Trophoblast cell (in vitro differentiated cells and primary cell): ENCODE data around the gene ZNF865.

Source experiments
- DNase-seq, 2 donors: peaks; one replicate each; pipeline ENCODE4 v3.0.0-alpha.2; 2016
- H2AFZ ChIP-seq: 2 replicates; pipeline ENCODE4 v1.6.1; 2013; ENCODE audit warnings: low read length, moderate library complexity, mild to moderate bottlenecking; ENCODE audit not compliant: insufficient read depth, poor library complexity
- H2AK5ac ChIP-seq: 2 replicates; pipeline ENCODE4 v1.6.1; 2013; ENCODE audit warnings: mild to moderate bottlenecking, low read length
- H2BK120ac ChIP-seq: 2 replicates; pipeline ENCODE4 v1.6.1; 2013; ENCODE audit warnings: low read length, mild to moderate bottlenecking, moderate library complexity; ENCODE audit not compliant: insufficient read depth, poor library complexity
- H2BK12ac ChIP-seq: 2 replicates; pipeline ENCODE4 v1.6.1; 2013; ENCODE audit warnings: mild to moderate bottlenecking, low read length, moderate library complexity
- H2BK5ac ChIP-seq: 2 replicates; pipeline ENCODE4 v1.6.1; 2013; ENCODE audit warnings: low read length, low read depth, moderate library complexity, mild to moderate bottlenecking; ENCODE audit not compliant: poor library complexity
- H3K14ac ChIP-seq: 2 replicates; pipeline ENCODE4 v1.6.1; 2013; ENCODE audit warnings: mild to moderate bottlenecking, low read length
- H3K18ac ChIP-seq: 2 replicates; pipeline ENCODE4 v1.6.1; 2013; ENCODE audit warnings: mild to moderate bottlenecking, low read length
- H3K23ac ChIP-seq: 2 replicates; pipeline ENCODE4 v1.6.1; 2013; ENCODE audit warnings: low read length
- H3K27ac ChIP-seq: 2 replicates; pipeline ENCODE4 v1.5.1; 2013; ENCODE audit warnings: low read depth, mild to moderate bottlenecking, inconsistent platforms, low read length, moderate library complexity
- H3K27me3 ChIP-seq: 2 replicates; pipeline ENCODE4 v1.6.1; 2013; ENCODE audit warnings: inconsistent platforms, mild to moderate bottlenecking, low read length, moderate library complexity; ENCODE audit not compliant: insufficient read depth
- H3K36me3 ChIP-seq, 2 experiments: 1 replicate in 1 of 2; 2 replicates in 1 of 2; pipeline ENCODE4 v1.6.1; 2013; ENCODE audit warnings: low read length in 2 of 2, mild to moderate bottlenecking in 2 of 2, moderate library complexity in 1 of 2; ENCODE audit not compliant: insufficient read depth in 2 of 2, control insufficient read depth in 1 of 2
- H3K4ac ChIP-seq: 2 replicates; pipeline ENCODE4 v1.6.1; 2013; ENCODE audit warnings: low read depth, mild to moderate bottlenecking, low read length, moderate library complexity
- H3K4me1 ChIP-seq, 2 experiments: 1 replicate in 1 of 2; 2 replicates in 1 of 2; pipeline ENCODE4 v1.6.1; 2013; ENCODE audit warnings: low read length in 2 of 2, mild to moderate bottlenecking in 2 of 2, moderate library complexity in 1 of 2; ENCODE audit not compliant: insufficient read depth in 2 of 2, control insufficient read depth in 1 of 2
- H3K4me2 ChIP-seq: 2 replicates; pipeline ENCODE4 v1.6.1; 2013; ENCODE audit warnings: inconsistent platforms, mild to moderate bottlenecking, low read length, moderate library complexity
- H3K4me3 ChIP-seq: 2 replicates; pipeline ENCODE4 v1.5.1; 2013; ENCODE audit warnings: mild to moderate bottlenecking, low read depth, low read length, inconsistent platforms
- H3K79me1 ChIP-seq: one replicate; pipeline ENCODE4 v1.6.1; 2013; ENCODE audit warnings: low read length
- H3K79me2 ChIP-seq: 2 replicates; pipeline ENCODE4 v1.6.1; 2013; ENCODE audit warnings: low read length, mild to moderate bottlenecking; ENCODE audit not compliant: control insufficient read depth, insufficient read depth, poor library complexity
- H3K9ac ChIP-seq: 2 replicates; pipeline ENCODE4 v1.6.1; 2013; ENCODE audit warnings: mild to moderate bottlenecking, low read length
- H3K9me3 ChIP-seq: 2 replicates; pipeline ENCODE4 v1.6.1; 2013; ENCODE audit warnings: low read depth, mild to moderate bottlenecking, control low read depth, inconsistent platforms, low read length; ENCODE audit not compliant: insufficient read depth
- H4K12ac ChIP-seq: 2 replicates; pipeline ENCODE4 v1.6.1; 2013; ENCODE audit warnings: low read depth, mild to moderate bottlenecking, low read length, moderate library complexity
- H4K8ac ChIP-seq: 2 replicates; pipeline ENCODE4 v1.6.1; 2013; ENCODE audit warnings: low read depth, mild to moderate bottlenecking, low read length, moderate library complexity
- H4K91ac ChIP-seq: one replicate; pipeline ENCODE4 v1.6.1; 2013; ENCODE audit warnings: low read depth, mild to moderate bottlenecking, low read length, moderate library complexity
- WGBS: extraction: QIAGEN DNeasy Blood & Tissue Kit; methylation state at CpG from one replicate; pipeline ENCODE4 v1.1.7; 2013; ENCODE audit warnings: missing lambda C conversion rate; ENCODE audit not compliant: insufficient read length, insufficient coverage; ENCODE audit errors: extremely low coverage; 5-methylcytosine and 5-hydroxymethylcytosine counted together

The ZNF865 gene

GRCh38 chr19:55588738-55589137 lies 16.7 kb upstream of the ZNF865 start:
- whole genome bisulfite sequencing = no CpG with 5 or more reads among the region's 8 CpGs
- H3K36me3 ChIP-seq = peaks cover 17 to 20% of the 10 kb centered on the region in 2 experiments
- no peak overlapping the region for H4K91ac ChIP-seq
- H3K18ac ChIP-seq = no peak overlapping the region
- no peak overlapping the region for H3K4ac ChIP-seq
- no peak overlapping the region for H2AK5ac ChIP-seq
- no peak overlapping the region for H3K14ac ChIP-seq
- no peak overlapping the region for H2BK5ac ChIP-seq
- H3K9ac ChIP-seq = no peak overlapping the region
- H3K79me1 ChIP-seq = peaks cover 12% of the 10 kb centered on the region
- no peaks in the 10 kb centered on the region for H3K9me3 ChIP-seq
- peaks cover 8 to 13% of the 10 kb centered on the region in 2 experiments for H3K4me1 ChIP-seq
- no peaks in the 10 kb centered on the region for H3K27me3 ChIP-seq
- no peak overlapping the region for H2BK120ac ChIP-seq
- no peak overlapping the region for H3K4me3 ChIP-seq
- H3K79me2 ChIP-seq = peaks cover 2% of the 10 kb centered on the region
- no peak overlapping the region for H2BK12ac ChIP-seq
- no peak overlapping the region for H3K27ac ChIP-seq
- no peak for DNase-seq
- H3K4me2 ChIP-seq = no peak overlapping the region
- H2AFZ ChIP-seq = no peak overlapping the region
- no peak overlapping the region for H3K23ac ChIP-seq
- no peak overlapping the region for H4K8ac ChIP-seq
- H4K12ac ChIP-seq = no peak overlapping the region

GRCh38 chr19:55590109-55590508 lies 15.3 kb upstream of the ZNF865 start:
- H3K4me3 ChIP-seq = no peak overlapping the region
- no peak overlapping the region for H2AK5ac ChIP-seq
- H3K4me1 ChIP-seq = peaks cover 8 to 13% of the 10 kb centered on the region in 2 experiments
- H4K8ac ChIP-seq = no peak overlapping the region
- H3K9me3 ChIP-seq = no peaks in the 10 kb centered on the region
- H3K79me1 ChIP-seq = peaks cover 12% of the 10 kb centered on the region
- peaks cover 2% of the 10 kb centered on the region for H3K79me2 ChIP-seq
- H3K27ac ChIP-seq = no peak overlapping the region
- no peak overlapping the region for H2BK12ac ChIP-seq
- no peak overlapping the region for H2AFZ ChIP-seq
- H3K27me3 ChIP-seq = no peaks in the 10 kb centered on the region
- peaks cover 17 to 28% of the 10 kb centered on the region in 2 experiments for H3K36me3 ChIP-seq
- no peak overlapping the region for H3K14ac ChIP-seq
- H2BK120ac ChIP-seq = no peak overlapping the region
- no peak overlapping the region for H3K4ac ChIP-seq
- H3K23ac ChIP-seq = no peak overlapping the region
- WGBS = no CpG with 5 or more reads among the region's 7 CpGs
- H3K9ac ChIP-seq = no peak overlapping the region
- no peak overlapping the region for H4K91ac ChIP-seq
- no peak overlapping the region for H4K12ac ChIP-seq
- H3K18ac ChIP-seq = no peak overlapping the region
- DNase-seq = no peak
- no peak overlapping the region for H3K4me2 ChIP-seq
- no peak overlapping the region for H2BK5ac ChIP-seq

GRCh38 chr19:55590617-55591016 lies 14.8 kb upstream of the ZNF865 start:
- Histone ChIP-seq H4K8ac (no peak overlapping the region), H3K79me1 (peaks cover 9% of the 10 kb centered on the region), H2BK120ac (no peak overlapping the region), H3K4me1 (peaks cover 5 to 11% of the 10 kb centered on the region in 2 experiments), H2AFZ (no peak overlapping the region), H4K12ac (no peak overlapping the region), H3K4me3 (no peak overlapping the region), H3K9ac (no peak overlapping the region), H2AK5ac (no peak overlapping the region), H3K9me3 (no peaks in the 10 kb centered on the region), H3K36me3 (peaks cover 20 to 33% of the 10 kb centered on the region in 2 experiments), H2BK5ac (no peak overlapping the region), H3K4me2 (no peak overlapping the region), H3K4ac (no peak overlapping the region), H4K91ac (no peak overlapping the region), H3K79me2 (no peaks in the 10 kb centered on the region), H3K14ac (no peak overlapping the region), H3K27ac (no peak overlapping the region), H3K18ac (no peak overlapping the region), H2BK12ac (no peak overlapping the region), H3K27me3 (no peaks in the 10 kb centered on the region), H3K23ac (no peak overlapping the region)
- no peak for DNase-seq
- WGBS = no CpG with 5 or more reads among the region's 10 CpGs

- H3K23ac ChIP-seq = no peak overlapping the region
- H2BK12ac ChIP-seq = no peak overlapping the region
- H3K4ac ChIP-seq = no peak overlapping the region
- no peak overlapping the region for H3K4me3 ChIP-seq
- no peaks in the 10 kb centered on the region for H3K27me3 ChIP-seq
- no peak overlapping the region for H3K18ac ChIP-seq
- no peak overlapping the region for H4K12ac ChIP-seq
- H4K91ac ChIP-seq = no peak overlapping the region
- no peak overlapping the region for H2AFZ ChIP-seq
- no peak overlapping the region for H2BK120ac ChIP-seq
- no peak overlapping the region for H3K9ac ChIP-seq
- peaks cover 6% of the 10 kb centered on the region for H3K79me1 ChIP-seq
- no CpG with 5 or more reads among the region's 10 CpGs for WGBS
- no peak overlapping the region for H3K27ac ChIP-seq
- H3K79me2 ChIP-seq = no peaks in the 10 kb centered on the region
- no peak overlapping the region for H3K4me2 ChIP-seq
- no peak overlapping the region for H4K8ac ChIP-seq
- DNase-seq = no peak
- no peak overlapping the region for H2AK5ac ChIP-seq
- H3K36me3 ChIP-seq = peaks cover 27 to 42% of the 10 kb centered on the region in 2 experiments
- peaks cover 3% of the 10 kb centered on the region for H3K9me3 ChIP-seq
- peaks cover 5 to 6% of the 10 kb centered on the region in 2 experiments for H3K4me1 ChIP-seq
- no peak overlapping the region for H2BK5ac ChIP-seq
- H3K14ac ChIP-seq = no peak overlapping the region
Observed at GRCh38 chr19:55591555-55591954, 13.9 kb upstream of the ZNF865 start.
